Measurements from ENCODE around the gene CNNM4.
"Not testable (repeated sequence)": the region's sequence is repeated elsewhere in the genome, so short reads cannot be mapped to it uniquely, and the experiment has no call there.

Gene CNNM4

GRCh38 chr2:96801786-96802595 is 41.3 kb downstream of the CNNM4 start:
- H3K4me3 ChIP-seq, result no peak overlapping the region
- TF ChIP-seq, protein P1, sequence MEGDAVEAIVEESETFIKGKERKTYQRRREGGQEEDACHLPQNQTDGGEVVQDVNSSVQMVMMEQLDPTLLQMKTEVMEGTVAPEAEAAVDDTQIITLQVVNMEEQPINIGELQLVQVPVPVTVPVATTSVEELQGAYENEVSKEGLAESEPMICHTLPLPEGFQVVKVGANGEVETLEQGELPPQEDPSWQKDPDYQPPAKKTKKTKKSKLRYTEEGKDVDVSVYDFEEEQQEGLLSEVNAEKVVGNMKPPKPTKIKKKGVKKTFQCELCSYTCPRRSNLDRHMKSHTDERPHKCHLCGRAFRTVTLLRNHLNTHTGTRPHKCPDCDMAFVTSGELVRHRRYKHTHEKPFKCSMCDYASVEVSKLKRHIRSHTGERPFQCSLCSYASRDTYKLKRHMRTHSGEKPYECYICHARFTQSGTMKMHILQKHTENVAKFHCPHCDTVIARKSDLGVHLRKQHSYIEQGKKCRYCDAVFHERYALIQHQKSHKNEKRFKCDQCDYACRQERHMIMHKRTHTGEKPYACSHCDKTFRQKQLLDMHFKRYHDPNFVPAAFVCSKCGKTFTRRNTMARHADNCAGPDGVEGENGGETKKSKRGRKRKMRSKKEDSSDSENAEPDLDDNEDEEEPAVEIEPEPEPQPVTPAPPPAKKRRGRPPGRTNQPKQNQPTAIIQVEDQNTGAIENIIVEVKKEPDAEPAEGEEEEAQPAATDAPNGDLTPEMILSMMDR (IDR thresholded peaks at IDR 0.05), result no peak
- no peak overlapping the region for H3K27ac ChIP-seq
- peaks cover 0 to 67% (median 32%) of the 10 kb centered on the region in 3 donors for H3K36me3 ChIP-seq
- no peak for DNase-seq
- intact Hi-C loops (cut with DNase I; ENCODE audit: low total_unique reads), result no loop called here
- no peaks in the 10 kb centered on the region for H3K9me3 ChIP-seq
- H3K27me3 ChIP-seq, result no peaks in the 10 kb centered on the region
- peaks cover 0 to 8% (median 4%) of the 10 kb centered on the region in 4 donors for H3K4me1 ChIP-seq

GRCh38 chr2:96802721-96803120 is 42.0 kb downstream of the CNNM4 start:
- Histone ChIP-seq H3K4me3 (no peak overlapping the region), H3K27ac (no peak overlapping the region), H3K36me3 (peaks cover 0 to 66% (median 24%) of the 10 kb centered on the region in 3 donors), H3K4me1 (peaks cover 0 to 8% (median 4%) of the 10 kb centered on the region in 4 donors), H3K27me3 (no peaks in the 10 kb centered on the region), H3K9me3 (no peaks in the 10 kb centered on the region)
- DNase-seq, result no peak
- intact Hi-C loops (cut with DNase I; ENCODE audit: low total_unique reads), result no loop called here
- TF ChIP-seq, protein P1 (IDR thresholded peaks at IDR 0.05), result no peak

DNA sequence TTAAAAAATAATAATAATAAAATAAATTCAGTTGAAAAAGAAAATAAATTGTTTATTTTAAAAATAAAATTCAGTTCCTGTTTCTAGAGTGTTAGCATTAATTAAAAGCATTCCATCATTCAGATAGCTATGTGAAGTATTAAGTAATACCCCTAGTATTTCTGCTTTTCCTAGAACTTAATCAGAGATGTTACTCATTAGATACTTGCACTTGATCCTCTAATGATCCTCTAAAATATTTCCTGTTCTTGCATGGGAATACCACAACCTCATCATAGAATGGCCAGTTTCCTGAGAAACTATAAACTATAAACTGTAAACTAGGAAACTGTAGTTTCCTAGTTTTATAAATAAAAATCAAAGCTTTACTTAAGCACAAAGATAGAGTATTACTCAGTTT is 44.3 kb downstream of the CNNM4 start:
- no peak overlapping the region for H3K4me3 ChIP-seq
- peaks cover 0 to 61% (median 21%) of the 10 kb centered on the region in 3 donors for H3K36me3 ChIP-seq
- no peak for DNase-seq
- intact Hi-C loops (cut with DNase I; ENCODE audit: low total_unique reads), result no loop called here
- no peak overlapping the region for H3K27ac ChIP-seq
- peaks cover 0 to 8% (median 4%) of the 10 kb centered on the region in 4 donors for H3K4me1 ChIP-seq
- TF ChIP-seq, protein P1 (IDR thresholded peaks at IDR 0.05), result no peak
- H3K9me3 ChIP-seq, result no peaks in the 10 kb centered on the region
- H3K27me3 ChIP-seq, result no peaks in the 10 kb centered on the region

DNA sequence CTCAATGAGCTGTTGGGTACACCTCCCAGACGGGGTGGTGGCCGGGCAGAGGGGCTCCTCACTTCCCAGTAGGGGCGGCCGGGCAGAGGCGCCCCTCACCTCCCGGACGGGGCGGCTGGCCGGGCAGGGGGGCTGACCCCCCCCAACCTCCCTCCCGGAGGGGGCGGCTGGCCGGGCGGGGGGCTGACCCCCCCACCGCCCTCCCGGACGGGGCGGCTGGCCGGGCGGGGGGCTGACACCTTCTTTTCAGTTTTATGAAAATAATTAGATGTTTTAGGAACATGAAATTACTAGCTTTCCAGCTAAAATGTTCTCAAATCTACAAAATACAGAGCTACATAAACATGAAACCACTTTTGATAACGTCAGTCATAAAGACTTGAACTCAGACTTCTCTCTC is 45.2 kb downstream of the CNNM4 start:
- H3K27ac ChIP-seq, result not testable (repeated sequence)

DNA sequence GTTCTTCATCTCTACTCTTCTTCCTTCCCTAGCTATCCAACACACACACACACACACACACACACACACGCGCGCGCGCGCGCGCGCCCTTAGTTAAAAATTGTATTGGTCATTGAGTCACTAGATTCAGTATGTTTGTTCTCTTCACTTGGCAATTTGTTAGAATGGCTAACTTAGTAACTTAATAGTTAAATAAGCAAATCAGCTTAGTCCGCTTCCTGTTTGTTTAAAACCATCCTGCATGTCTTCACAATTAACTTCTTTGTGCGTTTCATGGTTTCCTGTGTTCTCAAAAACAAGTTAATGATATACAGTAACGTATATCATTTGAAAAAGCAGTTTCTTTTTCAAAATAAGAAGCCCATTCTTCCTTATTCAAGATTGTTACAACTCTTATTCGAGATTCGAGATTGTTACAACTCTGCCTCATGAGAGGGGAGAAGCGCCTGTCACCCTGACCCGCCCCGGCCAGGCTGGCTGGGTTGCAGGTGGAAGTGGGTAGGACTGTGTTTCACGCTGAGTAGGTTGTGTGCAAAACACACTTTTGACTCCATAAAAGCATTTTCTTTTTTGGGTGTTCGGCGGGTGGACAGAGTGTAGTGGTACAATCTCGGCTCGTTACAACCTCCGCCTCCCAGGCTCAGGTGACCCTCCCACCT is 45.9 kb downstream of the CNNM4 start:
- H3K4me1 ChIP-seq, result peaks cover 0 to 1% (median 0%) of the 10 kb centered on the region in 4 donors
- no peak overlapping the region for H3K4me3 ChIP-seq
- intact Hi-C loops (cut with DNase I; ENCODE audit: low total_unique reads), result no loop called here
- H3K36me3 ChIP-seq, result peaks cover 0 to 67% (median 21%) of the 10 kb centered on the region in 3 donors
- TF ChIP-seq, protein P1 (IDR thresholded peaks at IDR 0.05), result no peak
- no peaks in the 10 kb centered on the region for H3K9me3 ChIP-seq
- no peaks in the 10 kb centered on the region for H3K27me3 ChIP-seq
- no peak for DNase-seq
- no peak overlapping the region for H3K27ac ChIP-seq

More for the DNA sequence above, 45.2 kb downstream of the CNNM4 start:
- H3K9me3 ChIP-seq; H3K4me3 ChIP-seq; intact Hi-C loops (cut with DNase I; ENCODE audit: low total_unique reads); DNase-seq; H3K4me1 ChIP-seq; H3K27me3 ChIP-seq: not testable (repeated sequence)
- peaks cover 0 to 64% (median 21%) of the 10 kb centered on the region in 3 donors for H3K36me3 ChIP-seq

GRCh38 chr2:96807127-96807471 is 46.4 kb downstream of the CNNM4 start:
- Histone ChIP-seq H3K27me3 (no peaks in the 10 kb centered on the region), H3K4me1 (peaks cover 0 to 6% (median 2%) of the 10 kb centered on the region in 4 donors), H3K4me3 (no peak overlapping the region), H3K36me3 (peaks cover 0 to 62% (median 19%) of the 10 kb centered on the region in 3 donors), H3K27ac (no peak overlapping the region), H3K9me3 (no peaks in the 10 kb centered on the region)
- TF ChIP-seq, protein P1 (IDR thresholded peaks at IDR 0.05), result no peak
- intact Hi-C loops (cut with DNase I; ENCODE audit: low total_unique reads), result no loop called here
- DNase-seq, result no peak

Measured in tibial artery (tissue), 4 donors.